ENCODE results near the gene PGRMC2.

The PGRMC2 gene, protein sequence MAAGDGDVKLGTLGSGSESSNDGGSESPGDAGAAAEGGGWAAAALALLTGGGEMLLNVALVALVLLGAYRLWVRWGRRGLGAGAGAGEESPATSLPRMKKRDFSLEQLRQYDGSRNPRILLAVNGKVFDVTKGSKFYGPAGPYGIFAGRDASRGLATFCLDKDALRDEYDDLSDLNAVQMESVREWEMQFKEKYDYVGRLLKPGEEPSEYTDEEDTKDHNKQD

GRCh38 chr4:128287141-128287870 is at the start of gene PGRMC2:
TSS of gene PGRMC2 (minus strand) at chr4:128287813. CDS start at chr4:128287790, 23 bp downstream.
- no peak for DNase-seq

DNA sequence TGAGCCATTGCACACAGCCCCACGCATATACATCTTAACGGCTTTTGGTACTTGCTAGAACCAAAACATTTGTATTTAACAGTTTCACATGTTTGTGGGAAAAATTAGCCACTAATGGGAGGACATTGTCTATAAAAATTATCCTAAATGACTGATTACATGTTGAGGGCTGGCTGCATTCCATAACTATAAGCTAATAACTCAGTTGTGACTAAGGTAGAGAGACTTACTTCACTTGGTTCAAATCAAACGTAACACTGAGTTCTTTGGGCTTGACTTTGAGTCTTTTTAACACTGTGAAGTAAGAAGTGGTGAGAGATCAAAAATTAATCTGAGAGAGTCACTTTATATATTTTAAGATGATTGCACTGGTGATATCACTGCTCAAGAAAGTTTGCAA is 47.9 kb upstream of the PGRMC2 start:
- DNase-seq = no peak

DNA sequence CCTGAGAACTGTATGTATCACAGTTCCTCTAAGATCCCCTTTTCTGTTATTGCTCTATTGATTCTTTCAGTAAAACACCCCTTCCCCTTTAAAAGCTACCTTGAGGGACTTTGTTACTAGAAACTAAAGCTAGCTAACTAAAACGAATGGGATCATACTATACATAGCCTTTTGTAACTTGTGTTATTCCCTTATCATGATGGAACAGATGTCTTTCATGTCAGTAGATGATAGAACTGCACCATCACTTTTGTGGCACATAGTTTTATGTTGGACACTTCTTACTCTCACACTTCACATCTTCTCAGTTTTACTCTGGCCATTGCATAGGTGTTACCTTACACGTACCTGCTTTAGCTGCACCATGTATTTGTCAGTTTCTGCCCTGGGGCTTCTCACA is 46.6 kb upstream of the PGRMC2 start:
- DNase-seq = no peak

- no peak for DNase-seq
Observed at GRCh38 chr4:128333309-128334018, 45.9 kb upstream of the PGRMC2 start.

DNA sequence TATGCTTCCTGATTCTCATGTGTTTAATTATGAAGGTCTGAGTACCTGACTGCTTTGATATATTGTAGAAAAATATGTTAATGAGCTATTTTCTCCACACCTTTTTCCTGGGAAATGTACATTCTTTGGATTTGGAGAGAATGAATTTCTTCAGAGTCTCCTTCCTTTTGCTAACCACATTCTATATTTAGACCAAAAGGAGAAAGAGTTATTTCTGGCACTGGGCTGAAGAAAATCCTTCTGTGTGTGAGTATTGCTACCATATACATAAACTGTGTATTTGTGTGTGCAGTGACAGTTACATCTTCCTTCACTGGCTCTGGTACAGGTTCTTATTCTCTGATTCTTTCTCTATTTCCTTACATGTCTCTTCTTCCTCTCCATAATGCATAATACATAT is 44.5 kb upstream of the PGRMC2 start:
- DNase-seq = no peak

DNA sequence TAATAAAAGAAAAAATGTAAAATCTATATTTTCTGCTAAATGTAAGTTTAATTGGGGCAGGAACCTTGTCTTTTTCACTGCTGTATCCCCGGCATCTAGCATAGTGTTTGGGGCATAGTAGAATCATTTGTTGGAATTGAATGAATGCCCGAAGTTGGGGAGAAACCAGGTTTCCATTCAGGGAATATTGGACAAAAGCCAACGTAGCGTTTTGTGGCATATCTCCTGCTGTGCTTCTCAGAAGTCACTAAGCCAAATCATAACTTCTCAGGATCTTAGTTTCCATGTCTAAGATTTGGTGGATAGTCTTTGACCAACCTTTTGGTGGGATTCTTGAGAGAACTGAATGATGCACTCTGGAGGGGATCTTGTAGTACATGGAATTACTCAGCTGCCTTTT is 42.0 kb upstream of the PGRMC2 start:
- no peak for DNase-seq

- DNase-seq = no peak
Observed at GRCh38 chr4:128328106-128328505, 40.5 kb upstream of the PGRMC2 start.

DNA sequence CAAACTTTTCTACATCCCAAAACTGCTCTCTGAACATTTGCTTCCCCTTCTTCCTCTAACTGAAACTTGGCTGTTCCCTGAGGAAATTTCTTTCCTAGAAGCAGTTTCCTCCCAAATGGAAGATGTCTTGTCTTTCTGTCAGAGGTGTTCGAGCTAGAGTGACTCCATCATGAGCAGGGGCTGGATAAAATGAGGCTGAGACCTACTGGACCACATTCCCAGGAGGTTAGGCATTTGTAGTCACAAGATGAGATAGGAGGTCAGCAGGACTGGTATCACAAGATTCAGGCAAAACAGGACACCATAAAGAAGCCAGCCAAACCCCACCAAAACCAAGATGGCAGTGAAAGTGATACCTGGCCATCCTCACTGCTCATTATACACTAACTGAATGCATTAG is 35.8 kb upstream of the PGRMC2 start:
- no peak for DNase-seq

- DNase-seq = no peak
Observed at GRCh38 chr4:128322986-128323385, 35.4 kb upstream of the PGRMC2 start.

- no peak for DNase-seq
Observed at GRCh38 chr4:128322311-128322710, 34.7 kb upstream of the PGRMC2 start.

- no peak for DNase-seq
Observed at GRCh38 chr4:128320656-128321055, 33.0 kb upstream of the PGRMC2 start.

GRCh38 chr4:128315756-128316520 is 28.3 kb upstream of the PGRMC2 start:
- DNase-seq = no peak

DNA sequence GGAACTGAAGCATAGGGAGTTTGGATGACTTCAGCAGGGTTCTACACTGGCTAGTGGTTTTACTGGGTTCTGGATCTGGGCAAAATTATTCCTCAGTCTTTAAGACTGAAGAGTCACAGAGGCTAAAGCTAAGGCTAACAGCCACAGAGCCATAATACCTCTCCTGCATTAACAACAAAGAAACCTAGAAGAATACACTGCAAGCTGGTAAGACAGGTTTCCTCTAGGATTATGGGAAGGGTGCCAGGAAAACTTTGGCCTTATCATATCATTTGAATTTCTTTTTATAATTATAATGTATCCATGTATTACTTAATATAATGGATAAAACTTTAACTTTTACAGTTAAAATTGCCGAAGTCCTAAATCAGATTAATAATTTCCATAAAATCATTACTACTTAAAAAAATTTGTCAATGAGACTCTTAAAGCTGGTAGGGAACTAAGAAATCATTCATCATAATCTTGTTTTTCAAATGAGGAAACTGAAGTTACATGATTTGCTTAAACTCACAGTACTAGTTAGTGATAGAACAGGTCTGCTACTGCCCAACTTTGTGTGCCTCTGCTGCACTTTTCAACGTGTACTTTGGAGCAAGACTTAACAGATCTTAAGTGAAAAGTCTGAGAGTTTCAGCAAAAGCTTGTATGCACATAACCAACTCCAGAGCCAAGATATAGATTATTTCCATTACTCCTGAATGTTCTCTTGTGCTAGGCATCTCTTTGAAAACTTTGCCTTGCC is 24.2 kb upstream of the PGRMC2 start:
- no peak for DNase-seq

DNA sequence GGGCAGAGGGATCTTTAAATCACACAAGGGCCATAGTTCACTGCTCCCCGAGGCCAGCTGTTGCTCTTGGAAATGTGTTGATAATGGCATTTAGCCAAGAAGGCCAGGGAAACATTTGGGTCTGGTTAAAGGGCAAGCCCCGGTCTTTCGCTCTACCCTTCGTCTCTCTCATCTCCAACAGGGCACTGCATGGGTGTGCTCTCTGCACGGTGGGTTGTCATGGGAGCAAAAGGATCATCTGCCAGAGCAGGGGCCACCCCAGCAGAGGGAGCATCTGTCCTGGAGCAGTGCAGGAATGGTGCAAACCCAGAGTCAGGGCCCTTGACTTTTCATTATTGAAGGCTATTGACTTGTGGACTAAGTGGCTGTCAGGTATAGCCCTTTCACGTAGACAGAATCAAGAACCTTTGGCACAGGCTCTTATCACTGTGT is 22.7 kb upstream of the PGRMC2 start:
- no peak for DNase-seq

GRCh38 chr4:128309585-128309984 is 22.0 kb upstream of the PGRMC2 start:
- DNase-seq = no peak

GRCh38 chr4:128308986-128309385 is 21.4 kb upstream of the PGRMC2 start:
- DNase-seq = no peak

DNA sequence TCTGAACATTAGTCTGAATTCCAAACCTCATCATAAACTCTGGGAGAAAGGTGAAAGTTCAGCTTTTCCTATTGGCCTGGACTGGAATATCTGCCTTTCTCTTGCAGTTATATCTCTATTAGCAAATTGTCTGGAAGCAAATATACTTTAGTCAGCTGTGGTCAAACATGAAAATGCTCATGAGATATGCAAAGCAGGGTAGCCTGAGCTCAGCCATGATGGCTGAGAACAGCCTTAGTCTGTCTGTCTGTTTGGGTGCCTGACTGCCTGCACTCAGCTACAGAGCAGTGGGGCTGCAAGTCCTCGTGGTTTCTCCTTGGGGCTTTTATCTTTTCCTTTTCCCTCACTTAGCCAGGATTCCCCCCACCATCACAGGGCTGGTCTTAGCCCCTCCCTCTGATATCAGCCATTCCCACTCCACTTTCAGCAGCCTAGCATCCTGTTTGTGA is 19.5 kb upstream of the PGRMC2 start:
- DNase-seq = no peak

DNA sequence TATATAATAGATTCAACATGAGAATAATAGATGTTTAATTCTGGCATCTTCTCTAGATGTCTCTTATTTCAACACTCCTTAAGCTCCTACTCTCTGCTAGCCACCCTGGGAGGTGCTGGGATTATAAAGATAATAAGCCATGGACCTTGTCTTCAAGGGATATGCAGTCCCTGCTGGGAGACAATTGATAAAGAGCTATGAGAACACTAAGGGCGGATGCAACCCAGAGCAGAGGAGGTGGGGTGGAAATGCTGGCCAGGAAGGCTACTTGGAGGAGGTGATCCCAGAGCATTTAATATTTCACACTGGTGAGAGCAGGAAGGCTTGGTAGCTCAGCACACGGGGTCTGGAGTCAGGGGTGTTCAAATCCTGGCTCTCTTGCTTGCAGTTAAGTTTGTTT is 18.3 kb upstream of the PGRMC2 start:
- DNase-seq = no peak

GRCh38 chr4:128303986-128304385 is 16.4 kb upstream of the PGRMC2 start:
- no peak for DNase-seq

GRCh38 chr4:128303405-128303785 is 15.8 kb upstream of the PGRMC2 start:
- DNase-seq = no peak

- no peak for DNase-seq
Observed at GRCh38 chr4:128301979-128302378, 14.4 kb upstream of the PGRMC2 start.

GRCh38 chr4:128299848-128300247 is 12.2 kb upstream of the PGRMC2 start:
- DNase-seq = no peak

All from GOT3 (cell line).